Measurements from ENCODE around the gene POGK.

- TF ChIP-seq CTCF (IDR thresholded peaks at IDR 0.05) (no peak), EP300 (IDR thresholded peaks at IDR 0.05) (no peak), POLR2A (IDR thresholded peaks at IDR 0.05) (no peak), POLR2AphosphoS5 (IDR thresholded peaks at IDR 0.05) (no peak)
Observed at GRCh38 chr1:166874464-166874863, 35.2 kb downstream of the POGK start.

All from gastroesophageal sphincter (tissue), 3 donors.